ENCODE measurements around the gene DUSP11. TPM values are rescaled to one million over a fixed set of nuclear protein-coding genes. Genes with fewer than 3 reads are reported as not detected.
"Not testable (repeated sequence)": the region's sequence is repeated elsewhere in the genome, so short reads cannot be mapped to it uniquely, and the experiment has no call there.

The DUSP11 gene
- total RNA-seq, 1 donor, result 49.0 TPM

GRCh38 chr2:73759285-73759764 is 20.6 kb downstream of the DUSP11 start:
- H3K4me3 ChIP-seq (ENCODE audit: low read depth, low read length), result no peak overlapping the region
- DNase-seq (ENCODE audit: low read depth), result peak; percentile 91
- TF ChIP-seq CTCF (IDR thresholded peaks at IDR 0.05; ENCODE audit: insufficient read depth, low read length), result no peak

GRCh38 chr2:73754332-73754731 is 25.6 kb downstream of the DUSP11 start:
- not testable (repeated sequence) for H3K4me3 ChIP-seq (ENCODE audit: low read depth, low read length); DNase-seq (ENCODE audit: low read depth)

- no peak for TF ChIP-seq CTCF (IDR thresholded peaks at IDR 0.05; ENCODE audit: insufficient read depth, low read length)
- DNase-seq (ENCODE audit: low read depth), result no peak
- H3K4me3 ChIP-seq (ENCODE audit: low read depth, low read length), result no peak overlapping the region
These were observed 30.6 kb downstream of the DUSP11 start for GRCh38 chr2:73749314-73749713.

- no peak for TF ChIP-seq CTCF (IDR thresholded peaks at IDR 0.05; ENCODE audit: insufficient read depth, low read length)
- no peak for DNase-seq (ENCODE audit: low read depth)
- H3K4me3 ChIP-seq (ENCODE audit: low read depth, low read length), result no peak overlapping the region
These were observed 33.1 kb downstream of the DUSP11 start for GRCh38 chr2:73746877-73747208.

- no peak for TF ChIP-seq CTCF (IDR thresholded peaks at IDR 0.05; ENCODE audit: insufficient read depth, low read length)
- H3K4me3 ChIP-seq (ENCODE audit: low read depth, low read length), result no peak overlapping the region
- no peak for DNase-seq (ENCODE audit: low read depth)
These were observed 33.7 kb downstream of the DUSP11 start for GRCh38 chr2:73746015-73746876.

- no peak for TF ChIP-seq CTCF (IDR thresholded peaks at IDR 0.05; ENCODE audit: insufficient read depth, low read length)
- no peak overlapping the region for H3K4me3 ChIP-seq (ENCODE audit: low read depth, low read length)
- DNase-seq (ENCODE audit: low read depth), result no peak
These were observed 39.1 kb downstream of the DUSP11 start for GRCh38 chr2:73740767-73741166.

- TF ChIP-seq CTCF (IDR thresholded peaks at IDR 0.05; ENCODE audit: insufficient read depth, low read length), result no peak
- no peak overlapping the region for H3K4me3 ChIP-seq (ENCODE audit: low read depth, low read length)
- no peak for DNase-seq (ENCODE audit: low read depth)
These were observed 40.8 kb downstream of the DUSP11 start for GRCh38 chr2:73739101-73739500.

Data from fibroblast of the aortic adventitia (primary cell).